HepG2 (cell line): ENCODE results near the gene LAP3. TPM values are rescaled to one million over a fixed set of nuclear protein-coding genes. Genes with fewer than 3 reads are reported as not detected.

Experiments
- ATAC-seq: fragments of 200-7000 bp; cut with Tn5 transposase; 3 replicates; pipeline ENCODE4 v1.9.1; 2020; ENCODE audit warnings: mild to moderate bottlenecking, moderate library complexity
- BruUV-seq: library from RNA; stranded (reverse); fragments of 400-500 nt; replicated peaks from 2 replicates; lab custom pipeline; 2021; lab: Mats Ljungman, UMichigan
- CTCF ChIA-PET: fragments of 300-600 bp; formaldehyde crosslinking; extraction: SDS; loops from one replicate; lab custom pipeline; 2021; ENCODE audit warnings: low total read pairs, inconsistent platforms, low intra/inter-chr PET ratio; lab: Yijun Ruan, JAX
- POLR2A ChIA-PET: fragments of 350-600 bp; sonication (Branson Sonifier 250); formaldehyde crosslinking; loops from one replicate; lab custom pipeline; 2020; ENCODE audit warnings: antibody characterized with exemption, inconsistent platforms; lab: Yijun Ruan, JAX
- DNase-seq: peaks from one replicate; pipeline ENCODE4 v3.0.0-alpha.2; 2015; ENCODE audit warnings: low spot score
- FAIRE-seq: peaks from 3 replicates; lab custom pipeline; 2011; peaks lifted over from hg19 to GRCh38; lab: Jason Lieb, UNC
- H2AFZ ChIP-seq: one replicate; pipeline ENCODE4 v1.6.1; 2011; ENCODE audit warnings: low read length, inconsistent platforms
- H3K27ac ChIP-seq: fragments of 300-600 bp; 3 replicates; pipeline ENCODE4 v1.8.0; 2011; ENCODE audit warnings: mixed run types, mild to moderate bottlenecking, mixed read lengths, low read length, inconsistent platforms; ENCODE audit not compliant: insufficient read depth; ENCODE audit errors: extremely low read length
- H3K27me3 ChIP-seq, 2 experiments: fragments of 200-600 bp in 1 of 2; 2 replicates in 1 of 2; 3 replicates in 1 of 2; pipeline versions ENCODE4 v1.6.0 to v1.8.0; 2011; ENCODE audit warnings: low read length in 2 of 2, mild to moderate bottlenecking in 2 of 2, moderate library complexity in 2 of 2, inconsistent platforms in 1 of 2; ENCODE audit not compliant: insufficient read depth in 2 of 2, control insufficient read depth in 1 of 2
- H3K36me3 ChIP-seq, 2 experiments: fragments of 200-600 bp in 1 of 2; replicated peaks in 1 of 2; 2 replicates in 1 of 2; 3 replicates in 1 of 2; pipeline versions ENCODE4 v1.5.1 to v1.8.0; 2011; ENCODE audit warnings: low read length in 2 of 2, inconsistent platforms in 1 of 2; ENCODE audit not compliant: insufficient read depth in 2 of 2, control insufficient read depth in 1 of 2
- H3K4me1 ChIP-seq: 2 replicates; pipeline ENCODE4 v1.5.1; 2012; ENCODE audit warnings: low read length, inconsistent platforms; ENCODE audit not compliant: insufficient read depth
- H3K4me2 ChIP-seq: 2 replicates; pipeline ENCODE4 v1.6.0; 2011; ENCODE audit warnings: low read depth, low read length, inconsistent platforms
- H3K4me3 ChIP-seq, 3 experiments: fragments of 200-600 bp in 1 of 3; sonication (generic), shearing (Covaris generic) in 1 of 3; replicated peaks in 1 of 3; 2 replicates each; pipeline ENCODE4 v1.5.1; 2011 to 2016; ENCODE audit warnings: low read length in 3 of 3, inconsistent platforms in 2 of 3, low read depth in 2 of 3, mild to moderate bottlenecking in 2 of 3, control low read depth in 1 of 3, mixed read lengths in 1 of 3; ENCODE audit not compliant: insufficient read depth in 1 of 3
- H3K79me2 ChIP-seq: one replicate; pipeline ENCODE4 v1.6.1; 2011; ENCODE audit warnings: low read length, inconsistent platforms; ENCODE audit not compliant: insufficient read depth
- H3K9ac ChIP-seq: 2 replicates; pipeline ENCODE4 v1.6.0; 2011; ENCODE audit warnings: mild to moderate bottlenecking, low read depth, low read length, inconsistent platforms; ENCODE audit not compliant: insufficient read depth
- H3K9me3 ChIP-seq: 2 replicates; pipeline ENCODE4 v1.5.1; 2012; ENCODE audit warnings: mild to moderate bottlenecking, low read length
- H4K20me1 ChIP-seq: 2 replicates; pipeline ENCODE4 v1.6.0; 2011; ENCODE audit warnings: inconsistent platforms, mild to moderate bottlenecking, low read length, moderate library complexity; ENCODE audit not compliant: insufficient read depth
- HNF4G ChIP-seq, 2 experiments: sonication (generic) in 1 of 2; formaldehyde crosslinking in 1 of 2; IDR thresholded peaks; 2 replicates each; pipeline versions ENCODE4 v1.4.0 to v1.6.1; 2011 to 2020; ENCODE audit warnings: borderline replicate concordance in 2 of 2, low read depth in 2 of 2, mild to moderate bottlenecking in 2 of 2, low read length in 1 of 2, missing genetic modification reagents in 1 of 2, moderate library complexity in 1 of 2
- HOMEZ ChIP-seq: IDR thresholded peaks from 2 replicates; pipeline ENCODE4 v1.6.1; 2016; ENCODE audit warnings: low read depth
- RBFOX2 ChIP-seq: fragments of 200-400 bp; formaldehyde crosslinking; IDR thresholded peaks from 2 replicates; pipeline ENCODE4 v1.6.1; 2017; ENCODE audit warnings: low read depth, mild to moderate bottlenecking, low read length
- RXRB ChIP-seq: IDR thresholded peaks from 2 replicates; pipeline ENCODE4 v1.6.1; 2016; ENCODE audit warnings: borderline replicate concordance, missing genetic modification reagents, missing compliant biosample characterization
- SKIL ChIP-seq: sonication (generic); formaldehyde crosslinking; IDR thresholded peaks from 2 replicates; pipeline ENCODE4 v1.8.0; 2022; ENCODE audit warnings: missing genetic modification reagents, mild to moderate bottlenecking, moderate library complexity, borderline replicate concordance
- ZNF776 ChIP-seq: sonication (generic); formaldehyde crosslinking; IDR thresholded peaks from 2 replicates; pipeline ENCODE4 v1.4.0; 2020; ENCODE audit warnings: mild to moderate bottlenecking, missing genetic modification reagents
- ZSCAN21 ChIP-seq: sonication (generic); formaldehyde crosslinking; IDR thresholded peaks from 2 replicates; pipeline ENCODE4 v1.8.0; 2022; ENCODE audit warnings: mild to moderate bottlenecking, missing genetic modification reagents, moderate library complexity, borderline replicate concordance
- WGBS: methylation state at CpG from one replicate; pipeline ENCODE4 v1.1.6; 2017; ENCODE audit warnings: low lambda C conversion rate; 5-methylcytosine and 5-hydroxymethylcytosine counted together
- in situ Hi-C: cut with HindIII; loops from 2 replicates; pipeline ENCODE4 v1.10.0; 2017; ENCODE audit warnings: low pct_unique_long_range_greater_than_20kb; ENCODE audit not compliant: extremely low pct_ligation_motif_present
- intact Hi-C: fragments of 100-400 bp; cut with micrococcal nuclease; formaldehyde crosslinking; loops from one replicate; pipeline ENCODE4 v1.10.0; 2022; ENCODE audit not compliant: unreplicated experiment
- polyA plus RNA-seq, 8 experiments: library from polyadenylated mRNA; depleted of rRNA in 3 of 8; stranded (reverse) in 7 of 8; unstranded in 1 of 8; fragments of >200 nt; fragmentation: Illumina TruSeq in 4 of 8; extraction: Trizol in 4 of 8; gene quantifications; 2 replicates each; pipeline versions ENCODE4 v1.2.1 to v1.2.3, GENCODE V29; 2011 to 2016; ENCODE audit warnings: low read depth in 4 of 8, missing spikeins in 1 of 8, mixed read lengths in 1 of 8; ENCODE audit not compliant: insufficient read depth in 1 of 8
- total RNA-seq, 5 experiments: library from RNA; depleted of rRNA; stranded (reverse); fragments of >200 nt; fragmentation: Illumina TruSeq; extraction: Trizol; gene quantifications; 2 replicates each; pipeline ENCODE4 v1.2.3, GENCODE V29; 2016; ENCODE audit warnings: low read depth in 1 of 5

LAP3 gene
- total and polyA plus RNA-seq, 2 of the 13 experiments (the other 11 are each of a cell fraction or from before 2014, with no cell fraction given): 106 to 125 TPM

DNA sequence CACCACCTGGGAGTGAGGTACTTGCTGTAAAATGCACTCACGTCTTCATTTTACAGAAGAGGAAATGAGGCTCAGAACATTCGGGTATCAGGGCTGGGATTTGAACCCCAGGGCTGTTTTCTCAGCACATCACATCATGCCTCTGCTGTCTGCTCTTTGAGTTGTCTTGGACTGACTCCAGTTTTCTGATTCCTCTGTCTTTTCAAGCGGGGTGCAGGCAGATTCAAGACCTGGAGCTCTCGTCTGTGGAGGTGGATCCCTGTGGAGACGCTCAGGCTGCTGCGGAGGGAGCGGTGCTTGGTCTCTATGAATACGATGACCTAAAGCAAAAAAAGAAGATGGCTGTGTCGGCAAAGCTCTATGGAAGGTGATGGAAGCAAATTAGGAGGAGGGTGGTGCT, 6.3 kb downstream of the LAP3 start (continued):
- TF ChIP-seq HNF4G (IDR thresholded peaks at IDR 0.05; ENCODE audit: borderline replicate concordance, low read depth, low read length): no peak
- no peak for TF ChIP-seq HNF4G (CRISPR knock-in tag; IDR thresholded peaks at IDR 0.05; ENCODE audit: borderline replicate concordance, low read depth)
- no peak for TF ChIP-seq RXRB (CRISPR knock-in tag)
- TF ChIP-seq ZNF776 (CRISPR knock-in tag): no peak
- TF ChIP-seq SKIL: no peak
- TF ChIP-seq, all 625 proteins: peak for 0

GRCh38 chr4:17583941-17584340, 6.9 kb downstream of the LAP3 start:
- Histone ChIP-seq H4K20me1 (no peaks in the 10 kb centered on the region), H3K4me3 (no peak overlapping the region), H3K9ac (no peak overlapping the region), H3K4me2 (no peak overlapping the region), H3K9me3 (no peaks in the 10 kb centered on the region), H3K4me1 (peaks cover 48% of the 10 kb centered on the region), H3K36me3 (peaks cover 10 to 78% of the 10 kb centered on the region in 2 experiments), H3K27ac (no peak overlapping the region), H3K27me3 (no peaks in the 10 kb centered on the region), H3K79me2 (peaks cover 12% of the 10 kb centered on the region), H2AFZ (no peak overlapping the region)
- ChIA-PET POLR2A (interaction anchor here (1.7 kb wide), 1 partner anchor 25 kb away, joined by 4 read pairs; no protein-coding TSS in a partner anchor), CTCF (no interaction called here)
- BruUV-seq: no TSS peak
- FAIRE-seq: no peak
- in situ Hi-C loops (no loop called here), intact Hi-C loops (no loop called here)
- WGBS: 97% methylated on average over 4 of the region's 4 CpGs
- no peak for DNase-seq
- TF ChIP-seq ZSCAN21 (no peak), HOMEZ (CRISPR knock-in tag) (no peak), RBFOX2 (0 out of 2 replicates have a peak, but pooled peaks have one; percentile 33)
- TF ChIP-seq, all 625 proteins: peak for 1
- no peak for ATAC-seq
